ENCODE data around the gene TMEM212.

TMEM212 gene

DNA sequence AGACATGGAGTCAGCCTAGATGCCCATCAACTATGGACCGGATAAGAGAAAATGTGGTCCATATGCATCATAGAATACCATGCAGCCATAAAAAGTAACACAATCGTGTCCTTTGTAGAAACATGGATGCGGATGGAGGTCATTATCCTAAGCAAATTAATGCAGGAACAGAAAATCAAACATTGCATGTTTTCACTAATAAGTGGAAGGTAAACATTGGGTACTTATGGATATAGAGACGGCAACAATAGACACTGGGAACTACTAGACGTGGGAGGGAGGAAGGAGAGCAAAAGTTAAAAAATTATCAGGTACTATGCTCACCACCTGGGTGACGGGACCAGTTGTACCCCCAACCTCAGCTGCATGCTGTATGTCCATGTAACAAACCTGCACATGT lies 35.3 kb upstream of the TMEM212 start:
- no peak for DNase-seq (ENCODE audit: low read depth)
- no peak for TF ChIP-seq CTCF (IDR thresholded peaks at IDR 0.05; ENCODE audit: control insufficient read depth, insufficient read depth, low read depth, low read length, missing control alignments)
- no peak overlapping the region for H3K4me3 ChIP-seq (ENCODE audit: control insufficient read depth, low read depth, low read length)

GRCh38 chr3:171809611-171809860 lies 33.6 kb upstream of the TMEM212 start:
- H3K4me3 ChIP-seq (ENCODE audit: control insufficient read depth, low read depth, low read length), result peak overlapping the region; percentile 70
- TF ChIP-seq CTCF (IDR thresholded peaks at IDR 0.05; ENCODE audit: control insufficient read depth, insufficient read depth, low read depth, low read length, missing control alignments), result no peak
- DNase-seq (ENCODE audit: low read depth), result no peak

DNA sequence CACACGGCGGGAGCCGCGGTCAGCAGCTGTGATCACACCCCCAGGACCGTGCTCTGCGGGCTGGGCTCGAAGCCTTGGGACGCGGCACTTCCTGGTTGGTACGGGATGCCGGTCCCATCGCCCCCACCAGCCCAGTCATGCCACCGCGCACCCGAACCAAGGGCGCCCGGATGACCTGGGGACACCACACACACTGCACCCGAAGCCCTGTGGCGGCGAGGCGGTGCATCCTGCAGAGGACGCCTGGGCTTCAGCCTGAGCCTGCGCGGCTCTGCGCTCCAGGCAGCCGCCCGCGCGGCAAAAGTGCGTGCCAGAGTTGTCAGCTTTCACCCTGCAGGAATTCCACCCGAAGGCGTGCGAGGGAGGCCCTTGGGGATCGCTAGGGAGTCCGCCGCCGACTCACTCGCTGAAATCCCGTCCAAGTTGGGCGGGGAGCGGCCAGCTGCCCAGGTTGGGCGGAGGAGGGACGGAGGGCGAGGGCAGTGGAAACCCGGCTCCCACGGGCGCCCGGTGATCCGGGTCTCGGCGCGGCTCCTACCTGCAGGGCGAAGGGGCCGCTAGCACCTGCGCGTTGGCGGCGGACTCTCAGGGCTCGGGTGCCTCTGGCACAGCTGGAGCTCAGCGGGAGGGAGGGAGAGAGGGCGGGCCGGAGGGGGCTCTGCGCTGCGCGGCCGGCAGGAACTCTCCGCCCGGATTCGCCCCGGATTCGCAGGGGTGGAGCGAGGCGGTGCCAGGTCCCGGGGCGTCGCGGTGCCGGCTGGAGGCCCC lies 33.1 kb upstream of the TMEM212 start, which contains the start of gene PLD1:
Gene PLD1, minus strand, starts transcription at position 623 of the 768 bp plus-strand sequence. CDS start 72,432 bp downstream, outside the sequence.
- peak; percentile 91 for DNase-seq (ENCODE audit: low read depth)
- peak; percentile 20 for TF ChIP-seq CTCF (IDR thresholded peaks at IDR 0.05; ENCODE audit: control insufficient read depth, insufficient read depth, low read depth, low read length, missing control alignments)
- peak within 1 kb of the TSS; percentile 70 for H3K4me3 ChIP-seq (ENCODE audit: control insufficient read depth, low read depth, low read length)

GRCh38 chr3:171810629-171811294 lies 32.4 kb upstream of the TMEM212 start:
- H3K4me3 ChIP-seq (ENCODE audit: control insufficient read depth, low read depth, low read length), result peak overlapping the region; percentile 70
- no peak for TF ChIP-seq CTCF (IDR thresholded peaks at IDR 0.05; ENCODE audit: control insufficient read depth, insufficient read depth, low read depth, low read length, missing control alignments)
- DNase-seq (ENCODE audit: low read depth), result no peak

DNA sequence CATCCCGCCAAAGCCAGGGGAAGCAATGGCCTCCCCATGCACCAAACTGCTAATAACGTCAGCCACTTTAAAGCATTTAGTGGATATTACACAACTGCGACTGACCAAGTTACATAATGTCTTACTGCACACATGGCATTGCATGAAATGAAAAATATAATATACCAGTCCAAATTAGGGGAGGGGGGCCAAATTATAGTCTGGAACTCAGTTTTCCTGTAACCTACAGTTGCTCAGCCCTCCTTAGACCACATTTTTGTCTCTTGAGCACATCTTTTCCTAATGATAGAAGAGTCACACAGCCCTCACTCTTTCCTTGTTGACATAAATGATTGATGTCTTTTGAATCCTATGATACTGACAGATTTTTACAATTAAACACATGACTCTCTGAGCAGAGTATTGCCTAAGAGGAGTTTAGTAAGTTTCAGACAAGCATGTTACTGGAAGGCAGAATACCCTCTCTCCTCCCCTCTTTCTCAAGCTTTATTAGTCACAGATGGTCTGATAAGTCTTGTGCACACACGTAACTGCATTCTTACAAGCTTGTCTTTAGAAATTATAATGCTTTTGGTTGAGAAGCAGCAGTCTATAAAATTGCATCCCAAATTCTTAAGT lies 31.7 kb upstream of the TMEM212 start:
- peak; percentile 100 for DNase-seq (ENCODE audit: low read depth)
- no peak for TF ChIP-seq CTCF (IDR thresholded peaks at IDR 0.05; ENCODE audit: control insufficient read depth, insufficient read depth, low read depth, low read length, missing control alignments)
- H3K4me3 ChIP-seq (ENCODE audit: control insufficient read depth, low read depth, low read length), result no peak overlapping the region

- H3K4me3 ChIP-seq (ENCODE audit: control insufficient read depth, low read depth, low read length), result no peak overlapping the region
- peak; percentile 55 for DNase-seq (ENCODE audit: low read depth)
- no peak for TF ChIP-seq CTCF (IDR thresholded peaks at IDR 0.05; ENCODE audit: control insufficient read depth, insufficient read depth, low read depth, low read length, missing control alignments)
These were observed 31.2 kb upstream of the TMEM212 start for GRCh38 chr3:171811913-171812335.

Measured in AG09309 (cell line).